GM12878 (cell line): ENCODE results near the gene ANKRD24. TPM values are rescaled to one million over a fixed set of nuclear protein-coding genes. Genes with fewer than 3 reads are reported as not detected.

Source experiments
- ATAC-seq: fragments of 200-7000 bp; cut with Tn5 transposase; 3 replicates; pipeline ENCODE4 v1.9.1; 2020; ENCODE audit warnings: mild to moderate bottlenecking, moderate library complexity
- BruUV-seq: library from RNA; stranded (reverse); fragments of 400-500 nt; replicated peaks from 2 replicates; lab custom pipeline; 2021; lab: Mats Ljungman, UMichigan
- CTCF ChIA-PET: fragments of 300-600 bp; sonication (Branson Sonifier 250); formaldehyde crosslinking; extraction: SDS; loops from one replicate; lab custom pipeline; 2021; ENCODE audit warnings: inconsistent platforms; lab: Yijun Ruan, JAX
- POLR2A ChIA-PET: fragments of 350-600 bp; formaldehyde crosslinking; extraction: SDS; loops from one replicate; lab custom pipeline; 2021; ENCODE audit warnings: inconsistent platforms; lab: Charles Lee
- RAD21 ChIA-PET: fragments of 300-600 bp; sonication (Branson Sonifier 250); formaldehyde crosslinking; loops from one replicate; lab custom pipeline; 2023; ENCODE audit warnings: antibody characterized with exemption; ENCODE audit not compliant: unreplicated experiment; lab: Charles Lee
- SMC1A ChIA-PET: fragments of 300-600 bp; sonication (Branson Sonifier 250); formaldehyde crosslinking; loops from one replicate; lab custom pipeline; 2023; ENCODE audit not compliant: unreplicated experiment, uncharacterized antibody; lab: Charles Lee
- DNase-seq: peaks from one replicate; pipeline ENCODE4 v3.0.0-alpha.2; 2011; ENCODE audit warnings: low read depth, low spot score
- FAIRE-seq: peaks from 3 replicates; lab custom pipeline; 2011; peaks lifted over from hg19 to GRCh38; lab: Jason Lieb, UNC
- H2AFZ ChIP-seq: 2 replicates; pipeline ENCODE4 v1.6.0; 2011; ENCODE audit warnings: low read depth, low read length, control low read depth; ENCODE audit not compliant: control insufficient read depth
- H3K27ac ChIP-seq: 2 replicates; pipeline ENCODE4 v1.5.1; 2011; ENCODE audit warnings: control low read depth; ENCODE audit not compliant: control insufficient read depth, insufficient read depth
- H3K27me3 ChIP-seq, 2 experiments: replicated peaks in 1 of 2; 2 replicates each; pipeline versions ENCODE4 v1.6.0 to v1.6.1; 2011; ENCODE audit warnings: low read length in 1 of 2; ENCODE audit not compliant: control insufficient read depth in 2 of 2, insufficient read depth in 2 of 2
- H3K36me3 ChIP-seq, 2 experiments: 2 replicates each; pipeline ENCODE4 v1.5.1; 2011; ENCODE audit warnings: low read length in 1 of 2; ENCODE audit not compliant: control insufficient read depth in 2 of 2, insufficient read depth in 2 of 2
- H3K4me1 ChIP-seq: 2 replicates; pipeline ENCODE4 v1.6.1; 2011; ENCODE audit warnings: mild to moderate bottlenecking, low read length, moderate library complexity, mixed read lengths; ENCODE audit not compliant: control insufficient read depth, insufficient read depth
- H3K4me2 ChIP-seq: 2 replicates; pipeline ENCODE4 v1.6.0; 2011; ENCODE audit warnings: control low read depth; ENCODE audit not compliant: control insufficient read depth, insufficient read depth
- H3K4me3 ChIP-seq: fragments of 200-600 bp; sonication (generic); 2 replicates; pipeline ENCODE4 v1.5.1; 2016
- H3K79me2 ChIP-seq: 2 replicates; pipeline ENCODE4 v1.6.0; 2011; ENCODE audit warnings: low read length; ENCODE audit not compliant: control insufficient read depth, insufficient read depth
- H3K9ac ChIP-seq: 2 replicates; pipeline ENCODE4 v1.8.0; 2011; ENCODE audit warnings: low read length, control low read depth, mixed read lengths; ENCODE audit not compliant: control insufficient read depth, insufficient read depth
- H3K9me3 ChIP-seq: replicated peaks from 3 replicates; pipeline ENCODE4 v1.5.1; 2011; ENCODE audit warnings: mild to moderate bottlenecking, low read length; ENCODE audit not compliant: control insufficient read depth, insufficient read depth
- H4K20me1 ChIP-seq: 2 replicates; pipeline ENCODE4 v1.6.0; 2011; ENCODE audit not compliant: control insufficient read depth, insufficient read depth
- EED ChIP-seq: sonication (generic); IDR thresholded peaks from 2 replicates; pipeline ENCODE4 v1.6.1; 2016; ENCODE audit warnings: antibody characterized with exemption, low read depth
- HDGF ChIP-seq: fragments of 450-650 bp; IDR thresholded peaks from 2 replicates; pipeline ENCODE4 v1.6.1; 2016; ENCODE audit warnings: antibody characterized with exemption
- IKZF1 ChIP-seq: fragments of 450-650 bp; conservative IDR thresholded peaks from 2 replicates; pipeline ENCODE4 v1.6.1; 2017; ENCODE audit warnings: antibody characterized with exemption, mild to moderate bottlenecking
- IKZF2 ChIP-seq, 2 experiments: fragments of 450-650 bp; IDR thresholded peaks; 2 replicates each; pipeline ENCODE4 v1.6.1; 2017; ENCODE audit warnings: mild to moderate bottlenecking in 2 of 2, moderate library complexity in 2 of 2
- MLLT1 ChIP-seq: fragments of 450-650 bp; IDR thresholded peaks from 2 replicates; pipeline ENCODE4 v1.6.1; 2016; ENCODE audit warnings: mild to moderate bottlenecking
- NR2C1 ChIP-seq: fragments of 450-650 bp; IDR thresholded peaks from 2 replicates; pipeline ENCODE4 v1.6.1; 2017; ENCODE audit warnings: antibody characterized with exemption, mild to moderate bottlenecking, moderate library complexity
- SMAD1 ChIP-seq: fragments of 450-650 bp; IDR thresholded peaks from 2 replicates; pipeline ENCODE4 v1.6.1; 2018; ENCODE audit warnings: mild to moderate bottlenecking, low read depth; ENCODE audit not compliant: partially characterized antibody
- ZBED1 ChIP-seq: IDR thresholded peaks from 2 replicates; pipeline ENCODE4 v1.6.1; 2016; ENCODE audit warnings: borderline replicate concordance
- ZNF592 ChIP-seq: fragments of 450-650 bp; IDR thresholded peaks from 2 replicates; pipeline ENCODE4 v1.6.1; 2017; ENCODE audit warnings: mild to moderate bottlenecking, moderate library complexity
- WGBS: methylation state at CpG from one replicate; pipeline ENCODE4 v1.1.6; 2016; ENCODE audit warnings: low lambda C conversion rate; ENCODE audit not compliant: insufficient replicate concordance, insufficient coverage; ENCODE audit errors: missing lambda C conversion rate; 5-methylcytosine and 5-hydroxymethylcytosine counted together
- in situ Hi-C: fragments of 300-500 bp; cut with MboI; formaldehyde crosslinking; loops from 9 replicates; pipeline ENCODE4 v1.14.3; 2018; ENCODE audit warnings: mixed read lengths
- intact Hi-C: fragments of 100-400 bp; cut with micrococcal nuclease; formaldehyde crosslinking; loops from one replicate; pipeline ENCODE4 v1.14.2; 2022; ENCODE audit not compliant: unreplicated experiment
- polyA plus RNA-seq, 11 experiments: library from polyadenylated mRNA; depleted of rRNA in 4 of 11; unstranded in 6 of 11; stranded (reverse) in 5 of 11; fragments of >200 nt; fragmentation: Nextera tagmentation in 4 of 11; fragmentation: Illumina TruSeq in 1 of 11; extraction: Ambion mirVana in 4 of 11; extraction: Trizol in 1 of 11; gene quantifications; 1 replicate in 1 of 11; 2 replicates in 10 of 11; pipeline versions ENCODE4 v1.2.1 to v1.2.3, GENCODE V29; 2011 to 2016; ENCODE audit warnings: inconsistent platforms in 2 of 11, missing spikeins in 2 of 11, low read depth in 1 of 11
- total RNA-seq, 4 experiments: library from RNA; depleted of rRNA in 3 of 4; stranded (reverse); fragments of >200 nt in 3 of 4; fragmentation: Illumina TruSeq in 1 of 4; extraction: Trizol in 1 of 4; gene quantifications; 2 replicates each; pipeline versions ENCODE4 v1.2.1 to v1.2.3, GENCODE V29; 2013 to 2021

ANKRD24 gene
- total and polyA plus RNA-seq, 10 of the 15 experiments (the other 5 are each of a cell fraction or from before 2014, with no cell fraction given) = 0.02 to 0.59 (median 0.35) TPM; not detected in 1

DNA sequence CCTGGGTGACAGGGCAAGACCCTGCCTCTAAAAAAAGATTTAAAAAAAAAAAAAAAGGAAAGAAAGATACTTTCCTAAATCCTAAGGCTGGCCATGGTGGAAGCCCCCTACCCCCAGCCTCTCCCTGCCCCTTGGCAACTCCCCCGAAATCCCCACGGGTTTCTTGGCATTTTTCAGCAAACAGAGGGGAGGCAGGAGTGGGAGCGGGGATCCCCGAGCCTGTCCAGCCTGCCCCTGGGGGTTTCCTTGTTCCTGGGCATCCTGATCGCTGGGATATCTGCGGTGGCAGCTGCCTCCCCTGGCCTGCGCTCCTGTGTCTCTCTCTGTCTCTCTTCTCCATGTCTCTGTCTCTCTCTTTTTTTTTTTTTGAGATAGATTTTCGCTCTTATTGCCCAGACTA is 43.4 kb downstream of the ANKRD24 start:
- ATAC-seq = no peak
- intact Hi-C loops (no loop called here), in situ Hi-C loops (no loop called here)
- no peaks in the 10 kb centered on the region for H3K9me3 ChIP-seq
- no peak for DNase-seq
- no peak overlapping the region for H3K9ac ChIP-seq
- H3K27ac ChIP-seq = no peak overlapping the region
- ChIA-PET CTCF (no interaction called here), RAD21 (no interaction called here), SMC1A (no interaction called here), POLR2A (no interaction called here)
- BruUV-seq = no TSS peak
- FAIRE-seq = no peak
- H3K4me1 ChIP-seq = peaks cover 46% of the 10 kb centered on the region
- no peaks in the 10 kb centered on the region for H4K20me1 ChIP-seq
- no peak overlapping the region for H2AFZ ChIP-seq
- TF ChIP-seq EED (peak; percentile 74; the same call in 1 of the 2 replicates), IKZF2 (IDR thresholded peaks at IDR 0.05) (peak in 1 of 2 experiments; percentile 40; a peak in 2 of 4 replicates), NR2C1 (no peak), IKZF1 (peak; percentile 36)
- WGBS = 46% methylated on average over 7 of the region's 8 CpGs
- no peak overlapping the region for H3K4me3 ChIP-seq
- no peaks in the 10 kb centered on the region for H3K27me3 ChIP-seq
- H3K79me2 ChIP-seq = peaks cover 30% of the 10 kb centered on the region
- no peak overlapping the region for H3K4me2 ChIP-seq
- H3K36me3 ChIP-seq = no peaks in the 10 kb centered on the region

DNA sequence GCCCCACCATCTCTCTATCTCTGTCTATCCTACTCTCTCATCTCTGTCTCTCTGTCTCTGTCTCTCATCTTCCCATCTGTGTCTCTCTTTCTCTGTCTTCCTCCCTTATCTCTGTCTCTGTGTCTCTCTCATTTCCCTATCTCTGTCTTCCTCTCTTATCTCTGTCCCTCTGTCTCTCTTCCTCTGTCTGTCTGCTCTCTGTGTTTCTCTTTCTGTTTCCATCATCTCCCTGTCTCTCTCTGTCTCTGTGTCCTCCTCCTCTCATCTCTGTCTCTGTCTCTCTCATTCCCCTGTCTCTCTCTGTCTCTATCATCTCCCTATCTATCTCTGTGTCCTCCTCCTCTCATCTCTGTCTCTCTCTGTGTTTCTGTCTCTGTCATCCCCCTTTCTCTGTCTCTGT is 45.3 kb downstream of the ANKRD24 start:
- ATAC-seq = no peak
- CTCF ChIA-PET = no interaction called here
- no TSS peak for BruUV-seq
- Histone ChIP-seq H3K79me2 (peaks cover 44% of the 10 kb centered on the region), H3K4me1 (peaks cover 27% of the 10 kb centered on the region), H3K4me2 (peak overlapping the region; percentile 41), H4K20me1 (no peaks in the 10 kb centered on the region), H3K9ac (peak overlapping the region; percentile 34; the same call in 1 of the 2 replicates), H3K36me3 (no peaks in the 10 kb centered on the region), H3K27ac (peak overlapping the region; percentile 99), H2AFZ (peak overlapping the region; percentile 21; the same call in 1 of the 2 replicates), H3K9me3 (no peaks in the 10 kb centered on the region), H3K4me3 (peak overlapping the region; percentile 93), H3K27me3 (no peaks in the 10 kb centered on the region)
- RAD21 ChIA-PET = no interaction called here
- POLR2A ChIA-PET = no interaction called here
- in situ Hi-C loops (no loop called here), intact Hi-C loops (loop anchor here (2.0 kb wide), 2 partner anchors 13 to 19 kb away; partner anchors contain the start of gene YJU2)
- no peak for FAIRE-seq
- DNase-seq = no peak
- SMC1A ChIA-PET = no interaction called here
- TF ChIP-seq ZBED1 = no peak
- peak; percentile 57 for TF ChIP-seq MLLT1
- TF ChIP-seq SMAD1 = peak; percentile 33
- TF ChIP-seq IKZF2 (IDR thresholded peaks at IDR 0.05) = peak; percentile 9 to 17; a peak in 2 of 4 replicates
- TF ChIP-seq ZNF592 = no peak
- peak; percentile 97 for TF ChIP-seq HDGF
